DOHH2 (cell line): Measurements from ENCODE around the gene TULP1.

Source experiments
- EZH2phosphoT487 ChIP-seq: fragments of 200-600 bp; sonication (generic); IDR thresholded peaks from 2 replicates; pipeline ENCODE4 v1.6.1; 2017; ENCODE audit warnings: borderline replicate concordance, mild to moderate bottlenecking, antibody characterized with exemption, low read length, moderate library complexity, mixed read lengths
- TF ChIP-seq, protein P1 (sequence below): fragments of 200-600 bp; sonication (generic); IDR thresholded peaks from one replicate; pipeline ENCODE4 v1.5.1; 2014; ENCODE audit warnings: antibody characterized with exemption, mild to moderate bottlenecking, low read depth, low read length; ENCODE audit not compliant: poor library complexity, severe bottlenecking

DNA sequence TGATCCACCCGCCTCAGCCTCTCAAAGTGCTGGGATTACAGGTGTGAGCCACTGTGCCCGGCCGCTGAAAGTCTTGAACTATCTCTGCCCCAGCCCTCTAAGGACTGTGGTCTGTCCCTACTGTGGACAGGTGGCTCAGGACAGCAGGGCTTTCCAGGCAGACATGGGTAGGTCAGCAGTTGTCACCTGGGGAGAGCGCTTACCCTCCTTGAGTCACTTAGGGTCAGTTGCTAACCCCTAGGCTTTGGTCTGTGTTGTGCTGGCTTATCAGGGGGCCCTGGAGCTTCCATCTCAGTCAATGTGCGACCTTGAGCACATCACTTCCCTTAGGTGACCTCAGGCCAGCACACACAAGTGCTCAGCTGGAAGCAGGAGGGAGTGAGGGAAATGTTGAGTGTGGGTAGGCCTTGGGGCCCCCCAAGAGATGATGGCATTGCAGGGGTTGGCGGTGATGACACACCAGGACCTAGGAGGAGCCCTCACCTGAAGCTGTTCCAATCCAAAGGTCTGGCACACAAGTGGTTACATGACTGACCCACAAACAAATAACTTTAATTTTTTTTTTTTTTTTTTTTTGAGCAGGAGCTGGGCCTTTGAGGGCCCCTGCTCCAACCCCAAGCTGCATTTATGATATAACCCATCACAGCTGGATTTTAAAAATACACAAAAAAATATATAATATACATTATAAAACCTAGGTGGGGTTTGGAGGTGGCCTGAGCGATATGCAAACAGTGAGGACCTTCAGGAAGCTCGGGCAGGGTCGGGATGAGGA lies 39.4 kb downstream of the TULP1 start:
- TF ChIP-seq, protein P1, sequence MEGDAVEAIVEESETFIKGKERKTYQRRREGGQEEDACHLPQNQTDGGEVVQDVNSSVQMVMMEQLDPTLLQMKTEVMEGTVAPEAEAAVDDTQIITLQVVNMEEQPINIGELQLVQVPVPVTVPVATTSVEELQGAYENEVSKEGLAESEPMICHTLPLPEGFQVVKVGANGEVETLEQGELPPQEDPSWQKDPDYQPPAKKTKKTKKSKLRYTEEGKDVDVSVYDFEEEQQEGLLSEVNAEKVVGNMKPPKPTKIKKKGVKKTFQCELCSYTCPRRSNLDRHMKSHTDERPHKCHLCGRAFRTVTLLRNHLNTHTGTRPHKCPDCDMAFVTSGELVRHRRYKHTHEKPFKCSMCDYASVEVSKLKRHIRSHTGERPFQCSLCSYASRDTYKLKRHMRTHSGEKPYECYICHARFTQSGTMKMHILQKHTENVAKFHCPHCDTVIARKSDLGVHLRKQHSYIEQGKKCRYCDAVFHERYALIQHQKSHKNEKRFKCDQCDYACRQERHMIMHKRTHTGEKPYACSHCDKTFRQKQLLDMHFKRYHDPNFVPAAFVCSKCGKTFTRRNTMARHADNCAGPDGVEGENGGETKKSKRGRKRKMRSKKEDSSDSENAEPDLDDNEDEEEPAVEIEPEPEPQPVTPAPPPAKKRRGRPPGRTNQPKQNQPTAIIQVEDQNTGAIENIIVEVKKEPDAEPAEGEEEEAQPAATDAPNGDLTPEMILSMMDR: no peak
- no peak for TF ChIP-seq EZH2phosphoT487
